ENCODE results near the gene VSIG10. TPM values are rescaled to one million over a fixed set of nuclear protein-coding genes. Genes with fewer than 3 reads are reported as not detected.
"Not testable (repeated sequence)": the region's sequence is repeated elsewhere in the genome, so short reads cannot be mapped to it uniquely, and the experiment has no call there.

Gene VSIG10
- total RNA-seq, 1 experiment from 2014 or later: 37.4 TPM

GRCh38 chr12:118033902-118034301 lies 69.9 kb downstream of the VSIG10 start:
- no peak for DNase-seq (ENCODE audit: low spot score)

GRCh38 chr12:118033323-118033722 lies 70.5 kb downstream of the VSIG10 start:
- DNase-seq (ENCODE audit: low spot score): no peak

- DNase-seq (ENCODE audit: low spot score): no peak
These were observed 71.6 kb downstream of the VSIG10 start for GRCh38 chr12:118032188-118032587.

DNA sequence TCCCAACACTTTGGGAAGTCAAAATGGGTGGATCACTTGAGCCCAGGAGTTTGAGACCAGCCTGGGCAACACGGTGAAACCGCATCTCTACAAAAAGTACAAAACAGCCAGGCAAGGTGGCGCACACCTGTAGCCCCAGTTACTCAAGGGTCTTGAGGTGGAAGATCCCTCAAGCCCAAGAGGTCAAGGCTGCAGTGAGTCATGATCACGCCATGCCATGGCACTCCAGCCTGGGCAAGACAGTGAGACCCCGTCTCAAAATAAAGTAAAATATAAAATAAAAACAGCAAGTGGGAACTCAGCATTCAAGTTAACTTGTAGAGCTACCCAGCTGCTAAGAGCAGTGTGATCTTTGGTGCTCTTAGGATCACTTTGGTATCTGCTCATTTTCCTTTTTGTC lies 74.6 kb downstream of the VSIG10 start:
- no peak for DNase-seq (ENCODE audit: low spot score)

DNA sequence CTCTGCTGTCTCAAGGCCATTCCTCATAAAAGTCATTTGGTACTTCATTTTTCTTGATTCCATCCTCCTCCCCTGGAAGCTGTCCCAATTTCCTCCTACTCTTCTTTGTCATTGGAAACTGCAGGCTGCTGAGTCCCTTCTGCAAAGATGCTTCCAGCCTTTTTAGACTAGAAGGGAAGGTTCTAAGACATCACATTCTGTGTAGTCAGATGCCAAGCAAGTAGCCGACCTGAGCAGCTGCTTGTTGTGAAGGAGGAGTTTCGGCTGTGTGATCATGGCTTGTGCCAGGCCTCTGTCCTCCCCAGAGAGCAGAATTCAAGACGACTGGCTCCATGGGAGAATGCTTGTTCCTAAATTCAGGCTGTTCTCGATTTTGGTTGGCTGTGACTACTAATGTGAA lies 78.6 kb downstream of the VSIG10 start:
- DNase-seq (ENCODE audit: low spot score): no peak

GRCh38 chr12:118023301-118023860 lies 80.4 kb downstream of the VSIG10 start:
- no peak for DNase-seq (ENCODE audit: low spot score)

DNA sequence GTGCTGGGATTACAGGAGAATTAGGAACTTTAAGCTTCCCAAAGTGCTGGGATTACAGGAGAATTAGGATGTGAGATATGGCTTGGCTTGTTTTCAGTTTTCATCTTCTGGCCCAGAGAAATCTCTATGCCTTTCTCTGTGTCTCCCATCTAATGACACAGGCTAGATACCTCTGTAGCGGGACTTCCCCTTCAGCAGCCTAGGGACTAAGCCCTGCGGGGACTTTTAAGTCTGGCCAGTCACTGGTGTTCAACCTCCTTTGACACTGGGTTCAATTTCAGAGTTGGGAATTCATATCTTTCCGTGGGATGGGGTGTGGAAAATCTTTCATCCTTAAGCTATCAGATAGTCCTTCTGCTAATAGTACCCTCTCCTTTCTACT lies 81.1 kb downstream of the VSIG10 start:
- DNase-seq (ENCODE audit: low spot score): no peak

DNA sequence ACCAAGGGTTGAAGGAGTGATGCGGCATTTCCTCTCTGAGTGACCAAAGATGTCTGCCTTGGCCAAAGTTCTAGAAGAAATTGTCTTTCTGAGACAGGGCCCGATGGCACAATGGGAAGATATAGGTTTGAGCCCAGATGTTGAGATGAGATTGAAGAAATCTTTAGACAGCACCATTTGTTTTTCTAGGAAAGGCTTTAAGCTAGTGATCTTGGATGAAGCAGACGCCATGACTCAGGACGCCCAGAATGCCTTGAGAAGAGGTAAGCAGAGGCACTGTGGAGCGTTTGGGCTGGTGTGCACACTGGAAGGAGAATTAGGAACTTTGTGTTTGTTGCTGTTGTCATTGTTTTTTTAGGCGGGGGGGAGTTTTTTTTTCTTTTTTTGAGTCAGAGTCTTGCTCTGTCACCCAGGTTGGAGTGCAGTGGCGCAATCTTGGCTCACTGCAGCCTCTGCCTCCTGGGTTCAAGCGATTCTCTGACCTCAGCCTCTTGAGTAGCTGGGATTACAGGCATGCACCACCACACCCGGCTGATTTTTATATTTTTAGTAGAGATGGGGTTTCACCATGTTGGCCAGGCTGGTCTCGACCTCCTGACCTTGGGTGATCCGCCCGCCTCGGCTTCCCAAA lies 81.6 kb downstream of the VSIG10 start:
- DNase-seq (ENCODE audit: low spot score): not testable (repeated sequence)

- DNase-seq (ENCODE audit: low spot score): no peak
These were observed 83.8 kb downstream of the VSIG10 start for GRCh38 chr12:118020036-118020435.

- DNase-seq (ENCODE audit: low spot score): no peak
These were observed 85.9 kb downstream of the VSIG10 start for GRCh38 chr12:118017926-118018325.

DNA sequence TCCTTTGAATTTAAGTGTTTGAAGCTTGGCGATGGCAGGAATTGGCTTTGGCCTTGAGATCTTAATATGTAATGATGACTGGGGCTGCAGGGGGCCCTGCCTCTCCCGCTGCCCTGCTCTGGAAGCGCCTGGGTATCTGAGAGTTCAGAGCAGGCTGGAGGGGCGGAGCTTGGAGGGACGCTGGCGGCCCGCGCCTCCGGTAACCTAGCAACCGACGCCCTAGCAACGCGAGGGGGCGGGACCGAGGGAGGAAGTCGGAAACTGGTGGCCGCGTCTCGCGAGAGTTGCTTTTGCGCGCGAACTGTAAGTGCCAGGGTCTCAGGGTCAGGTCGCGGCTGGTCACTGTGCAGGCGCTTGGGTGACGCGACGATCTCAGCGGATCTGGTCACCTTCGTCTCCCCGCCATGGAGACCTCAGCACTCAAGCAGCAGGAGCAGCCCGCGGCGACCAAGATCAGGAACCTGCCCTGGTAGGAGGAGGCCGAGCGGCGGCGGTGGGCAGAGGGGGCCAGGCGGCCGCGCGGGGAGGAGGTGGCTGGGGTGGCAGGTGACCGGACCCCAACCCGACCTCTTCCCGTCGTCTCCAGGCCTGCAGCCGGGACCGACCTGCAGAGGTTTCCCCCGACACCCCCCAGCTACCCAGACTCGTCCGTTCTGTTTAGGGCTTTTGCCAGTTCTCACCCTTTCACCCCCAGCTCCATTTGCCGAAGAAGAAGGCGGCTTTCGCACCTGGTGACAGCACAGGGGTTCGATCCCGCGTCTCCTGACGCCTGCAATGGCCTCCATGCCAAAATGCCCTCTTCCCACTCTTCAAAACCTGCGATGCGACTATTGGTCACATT lies 87.2 kb downstream of the VSIG10 start, which contains the start of gene RFC5:
RFC5 (plus strand) TSS at position 280 of the 841 bp plus-strand sequence; CDS start at position 405, 125 bp downstream.
- DNase-seq (ENCODE audit: low spot score): peak; percentile 98

GRCh38 chr12:118015944-118016343 lies 87.9 kb downstream of the VSIG10 start:
- DNase-seq (ENCODE audit: low spot score): no peak

DNA sequence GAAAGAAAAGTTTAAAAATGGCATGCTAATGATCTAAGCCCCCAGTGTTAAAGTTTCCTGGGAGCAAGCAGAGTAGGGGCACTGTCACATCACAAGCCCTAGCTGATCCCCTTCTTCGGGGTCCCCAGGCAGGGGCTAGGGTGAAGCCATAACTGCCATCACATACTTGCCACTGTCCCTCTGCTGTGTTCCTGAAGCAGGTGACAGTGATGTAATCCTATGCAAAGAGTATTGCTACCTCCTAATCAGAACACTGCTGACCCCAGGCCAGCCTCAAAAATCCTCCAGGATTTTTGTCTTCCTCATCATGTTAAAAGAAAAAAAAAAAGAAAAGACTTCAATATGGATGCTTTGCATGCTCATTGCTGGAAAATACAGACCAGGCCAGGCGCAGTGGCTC lies 88.5 kb downstream of the VSIG10 start:
- DNase-seq (ENCODE audit: low spot score): no peak

Small RNAs within 50 kb of the gene (small RNA-seq; reads per million reads assigned to genes)
- gene AC131159.1: not detected

Other genes starting within 250 kb of the VSIG10 start
- 0.08 and 0.16 TPM in 2 replicates for gene KSR2, start 135.0 kb downstream of the VSIG10 start, total RNA-seq (2014; rRNA removed; shearing (Covaris generic))
- gene RFC5, start 87.3 kb downstream of the VSIG10 start, total RNA-seq (2014; rRNA removed; shearing (Covaris generic)): 42.9 and 48.1 TPM in 2 replicates
- 115 and 117 TPM in 2 replicates for gene WSB2, start 42.8 kb downstream of the VSIG10 start, total RNA-seq (2014; rRNA removed; shearing (Covaris generic))
- 256 and 291 TPM in 2 replicates for gene PEBP1, start 32.1 kb upstream of the VSIG10 start, total RNA-seq (2014; rRNA removed; shearing (Covaris generic))